Testis (tissue), 2 donors: Measurements from ENCODE around the gene RBM12.

Experiments
- POLR2A ChIP-seq: fragments of 450-650 bp; IDR thresholded peaks from one replicate; pipeline ENCODE4 v1.6.1; 2017; ENCODE audit warnings: antibody characterized with exemption, mild to moderate bottlenecking, moderate library complexity
- TF ChIP-seq, protein P1 (sequence below), 3 experiments: fragments of 450-650 bp in 2 of 3; fragments of 200-600 bp in 1 of 3; sonication (generic) in 1 of 3; IDR thresholded peaks; one replicate each; pipeline ENCODE4 v1.5.1; 2016 to 2019; ENCODE audit warnings: antibody characterized with exemption in 3 of 3, mild to moderate bottlenecking in 2 of 3, moderate library complexity in 1 of 3

DNA sequence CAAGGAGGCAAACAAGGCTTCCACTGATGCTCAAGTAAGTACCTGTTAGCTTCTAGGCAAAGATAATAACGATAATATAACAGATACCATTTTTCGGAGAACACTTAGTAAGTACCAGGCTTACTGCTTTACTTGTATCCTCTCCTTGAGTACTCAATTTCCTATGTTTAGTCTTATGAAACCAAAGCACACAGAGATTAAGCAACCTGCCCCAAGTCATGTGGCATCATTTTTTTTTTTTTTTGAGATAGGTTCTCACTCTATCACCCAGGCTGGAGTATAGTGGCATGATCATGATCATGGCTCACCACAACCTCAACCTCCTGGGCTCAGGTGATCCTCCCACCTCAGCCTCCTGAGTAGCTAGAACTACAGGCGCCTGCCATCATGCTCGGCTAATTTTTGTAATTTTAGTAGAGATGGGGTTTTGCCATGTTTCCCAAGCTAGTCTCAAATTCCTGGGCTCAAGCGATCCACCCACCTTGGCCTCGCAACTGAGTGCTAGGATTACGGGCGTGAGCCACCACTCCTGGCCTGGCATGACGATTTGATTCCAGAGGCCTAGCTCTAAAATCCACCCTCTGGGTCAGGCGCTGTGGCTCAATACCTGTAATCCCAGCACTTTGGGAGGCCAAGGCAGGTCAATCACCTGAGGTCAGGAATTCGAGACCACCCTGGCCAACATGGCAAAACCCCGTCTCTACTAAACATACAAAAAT, 35.1 kb downstream of the RBM12 start:
- TF ChIP-seq, protein P1, sequence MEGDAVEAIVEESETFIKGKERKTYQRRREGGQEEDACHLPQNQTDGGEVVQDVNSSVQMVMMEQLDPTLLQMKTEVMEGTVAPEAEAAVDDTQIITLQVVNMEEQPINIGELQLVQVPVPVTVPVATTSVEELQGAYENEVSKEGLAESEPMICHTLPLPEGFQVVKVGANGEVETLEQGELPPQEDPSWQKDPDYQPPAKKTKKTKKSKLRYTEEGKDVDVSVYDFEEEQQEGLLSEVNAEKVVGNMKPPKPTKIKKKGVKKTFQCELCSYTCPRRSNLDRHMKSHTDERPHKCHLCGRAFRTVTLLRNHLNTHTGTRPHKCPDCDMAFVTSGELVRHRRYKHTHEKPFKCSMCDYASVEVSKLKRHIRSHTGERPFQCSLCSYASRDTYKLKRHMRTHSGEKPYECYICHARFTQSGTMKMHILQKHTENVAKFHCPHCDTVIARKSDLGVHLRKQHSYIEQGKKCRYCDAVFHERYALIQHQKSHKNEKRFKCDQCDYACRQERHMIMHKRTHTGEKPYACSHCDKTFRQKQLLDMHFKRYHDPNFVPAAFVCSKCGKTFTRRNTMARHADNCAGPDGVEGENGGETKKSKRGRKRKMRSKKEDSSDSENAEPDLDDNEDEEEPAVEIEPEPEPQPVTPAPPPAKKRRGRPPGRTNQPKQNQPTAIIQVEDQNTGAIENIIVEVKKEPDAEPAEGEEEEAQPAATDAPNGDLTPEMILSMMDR (IDR thresholded peaks at IDR 0.05), result no peak
- no peak for TF ChIP-seq POLR2A
